ENCODE measurements around the gene SHC2. TPM values are rescaled to one million over a fixed set of nuclear protein-coding genes. Genes with fewer than 3 reads are reported as not detected.
"Not testable (repeated sequence)": the region's sequence is repeated elsewhere in the genome, so short reads cannot be mapped to it uniquely, and the experiment has no call there.

SHC2 gene
- total RNA-seq, 1 donor from 2014 or later, result 5.1 TPM

DNA sequence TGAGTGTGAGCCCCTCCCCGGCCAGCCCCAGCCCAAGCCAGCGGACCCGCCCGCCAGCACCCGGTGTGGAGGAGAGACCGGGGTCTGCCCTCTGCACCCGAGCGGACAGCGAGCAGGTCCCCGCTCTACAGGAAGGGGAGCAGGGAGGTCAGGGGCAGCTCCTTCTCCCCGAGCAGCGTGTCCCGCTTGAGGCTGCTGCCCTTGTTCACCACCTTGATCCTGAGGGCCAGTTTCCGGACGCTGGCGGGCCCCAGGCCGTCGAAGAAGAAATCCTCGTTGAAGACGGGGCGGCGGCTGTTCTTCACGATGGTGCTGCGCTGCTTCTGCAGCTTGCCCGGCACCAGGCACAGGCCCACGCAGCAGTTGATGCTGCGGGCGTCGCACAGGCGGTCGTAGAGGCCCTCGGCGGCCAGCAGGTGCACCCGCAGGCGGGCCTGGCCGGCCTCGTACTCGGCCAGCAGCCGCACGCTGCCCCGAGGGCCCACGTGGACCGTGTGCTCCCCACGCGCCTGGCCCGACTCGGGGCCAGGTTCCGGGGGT is 53.8 kb downstream of the SHC2 start:
- DNase-seq (ENCODE audit: low read depth), result no peak

DNA sequence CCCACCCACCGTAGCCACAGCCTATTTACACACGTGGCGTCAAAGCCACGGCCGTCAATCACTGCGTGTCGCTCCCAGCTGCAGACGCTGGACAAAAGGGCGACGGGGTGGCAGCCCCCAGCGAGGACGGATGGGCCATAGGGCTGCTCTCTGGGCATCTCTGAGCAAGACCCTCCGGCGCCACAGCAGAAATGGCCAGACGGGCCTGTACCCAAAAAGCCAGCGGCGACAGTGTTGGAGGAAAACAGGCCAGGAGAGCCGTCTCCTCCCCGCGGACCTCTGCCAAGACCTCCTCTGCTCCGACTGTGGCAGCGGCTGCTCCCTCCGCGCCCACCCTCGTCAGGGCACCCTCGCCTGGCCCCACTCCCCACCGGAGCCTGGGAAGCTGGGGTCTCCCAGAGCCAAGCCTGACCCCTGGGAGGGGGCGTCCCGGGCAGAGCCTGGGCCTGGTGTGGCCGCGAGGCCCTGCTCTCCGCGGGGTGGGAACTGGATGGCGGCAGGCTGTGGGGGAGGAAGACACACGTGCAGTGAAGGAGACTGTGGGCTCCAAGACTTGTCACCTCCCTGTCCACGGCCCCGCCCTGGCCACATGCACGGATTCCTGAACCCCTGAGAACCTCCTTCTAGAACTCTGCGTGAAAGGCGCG is 54.6 kb downstream of the SHC2 start:
- DNase-seq (ENCODE audit: low read depth), result no peak

DNA sequence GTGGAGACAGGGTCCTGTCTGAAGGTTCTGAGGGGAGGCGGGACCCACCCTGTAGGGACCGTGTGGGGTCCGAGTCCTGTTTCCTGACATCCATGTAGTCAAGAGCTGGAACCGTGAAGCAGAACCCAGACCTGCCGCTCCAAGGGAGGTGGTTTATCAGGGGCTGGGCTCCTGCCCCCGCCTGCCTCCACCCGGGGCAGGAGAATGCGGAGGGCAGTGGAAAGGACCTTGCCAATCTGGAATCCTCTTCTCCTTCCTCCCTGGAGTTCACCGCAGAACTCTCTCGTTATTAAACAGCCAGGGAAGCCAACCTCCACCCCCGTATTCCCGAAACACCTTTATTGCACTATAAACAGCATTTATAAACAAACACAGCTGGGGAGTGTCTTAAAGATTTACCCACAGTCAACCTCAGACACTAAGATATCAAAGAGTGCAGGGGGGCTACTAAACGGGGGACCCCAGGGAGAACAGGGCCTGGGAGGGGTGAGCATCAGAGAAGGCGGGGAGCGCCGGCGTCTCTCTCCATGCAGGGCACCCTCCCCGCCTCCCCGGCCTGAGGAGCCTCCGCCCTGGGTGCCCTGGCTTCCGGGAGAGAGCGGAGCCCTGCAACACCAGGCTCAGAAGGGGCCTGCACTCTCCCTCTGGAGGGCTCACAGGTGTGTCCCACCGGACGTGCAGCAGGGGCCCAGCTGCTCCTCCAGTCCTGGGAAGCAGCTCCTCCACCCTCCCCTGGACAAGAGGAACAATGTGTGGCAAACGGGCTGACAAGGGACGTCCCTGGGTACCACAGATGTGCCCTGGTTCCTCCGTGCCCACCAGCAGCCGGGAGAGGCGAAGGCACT is 55.5 kb downstream of the SHC2 start:
- peak; percentile 45 for DNase-seq (ENCODE audit: low read depth)

DNA sequence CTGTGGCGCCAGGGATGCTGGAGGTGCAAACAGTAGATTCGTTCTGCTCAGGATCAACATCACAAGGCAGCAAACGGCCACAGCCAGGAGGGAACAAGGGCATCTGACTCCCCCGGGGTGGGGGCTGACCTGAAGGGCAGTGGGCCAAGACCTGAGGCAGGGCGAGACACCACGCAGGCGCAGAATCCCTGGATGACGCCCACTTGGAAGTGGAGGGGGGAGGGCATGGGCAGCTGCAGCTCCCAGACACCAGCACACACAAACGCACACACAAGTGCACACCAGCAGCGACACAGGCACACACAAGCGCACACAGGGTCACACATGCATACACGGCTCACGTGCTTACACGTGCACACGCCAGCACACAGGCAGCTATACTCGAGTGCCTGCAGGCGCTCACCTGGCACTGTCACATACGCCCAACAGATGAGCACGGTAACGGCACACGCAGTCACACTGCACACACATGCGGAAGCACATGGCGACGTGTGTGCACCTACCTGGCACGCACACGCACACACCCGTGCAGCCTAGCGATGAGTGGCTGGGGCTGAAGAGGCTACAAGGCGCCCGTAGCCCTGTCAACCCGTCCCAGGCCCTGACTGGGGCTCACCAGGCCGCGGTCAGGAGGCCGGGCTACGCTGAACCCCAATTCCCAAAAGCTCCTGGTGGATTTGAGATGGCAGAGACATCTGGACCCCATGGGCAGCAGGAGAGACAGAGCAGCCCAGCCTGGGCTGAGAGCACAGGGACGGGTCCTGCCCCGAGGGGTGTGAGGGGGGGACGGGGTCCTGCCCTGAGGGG is 57.4 kb downstream of the SHC2 start:
- no peak for DNase-seq (ENCODE audit: low read depth)

DNA sequence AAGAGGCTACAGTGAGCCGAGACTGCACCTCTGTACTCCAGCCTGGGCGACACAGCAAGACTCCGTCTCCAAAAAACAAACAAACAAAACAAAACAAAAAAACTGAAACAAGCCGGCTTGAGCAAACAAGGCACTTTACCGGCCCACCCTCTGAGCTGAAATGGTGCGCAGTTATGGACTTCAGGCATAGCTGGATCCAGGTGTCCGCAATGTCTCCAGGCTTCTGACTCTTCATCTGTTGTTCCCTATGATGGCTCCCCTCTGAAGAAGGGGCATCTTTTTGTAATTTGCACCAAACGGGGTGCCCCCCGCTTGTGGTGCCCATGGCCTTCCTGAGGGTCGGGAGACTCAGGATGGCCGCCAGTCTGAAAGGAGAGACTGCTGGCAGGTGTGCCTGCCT is 58.0 kb downstream of the SHC2 start:
- no peak for DNase-seq (ENCODE audit: low read depth)

DNA sequence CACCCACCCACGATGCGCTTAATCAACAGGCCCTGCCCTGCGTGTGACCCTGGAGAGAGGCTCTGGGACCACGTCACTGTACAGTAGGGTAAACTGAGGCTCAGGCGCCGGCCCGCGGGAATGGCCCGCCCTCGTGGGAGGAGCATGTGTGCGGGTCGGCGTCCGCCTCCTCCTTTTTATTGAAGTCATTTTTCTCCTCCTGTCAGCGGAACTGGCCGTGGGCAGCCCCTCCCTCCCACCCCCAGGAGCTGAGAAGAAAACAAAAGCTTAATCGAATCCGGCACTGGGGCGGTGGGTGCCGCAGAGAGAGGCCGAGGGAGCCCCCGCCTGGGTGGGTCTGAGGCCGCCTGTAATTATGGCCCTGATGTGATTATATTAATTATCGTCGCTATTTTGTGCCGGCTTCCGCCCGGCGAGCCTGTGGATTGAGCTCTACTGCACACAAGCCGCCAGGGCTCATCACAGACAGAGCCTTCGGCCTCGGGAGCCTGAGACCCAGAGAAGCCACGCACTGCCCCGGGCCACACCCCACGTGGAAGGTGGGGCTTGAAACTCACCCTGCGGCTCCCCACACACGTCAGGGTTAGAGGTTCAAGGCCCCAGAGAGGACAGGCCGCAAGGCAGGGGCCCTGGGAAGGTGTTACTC is 58.8 kb downstream of the SHC2 start:
- no peak for DNase-seq (ENCODE audit: low read depth)

DNA sequence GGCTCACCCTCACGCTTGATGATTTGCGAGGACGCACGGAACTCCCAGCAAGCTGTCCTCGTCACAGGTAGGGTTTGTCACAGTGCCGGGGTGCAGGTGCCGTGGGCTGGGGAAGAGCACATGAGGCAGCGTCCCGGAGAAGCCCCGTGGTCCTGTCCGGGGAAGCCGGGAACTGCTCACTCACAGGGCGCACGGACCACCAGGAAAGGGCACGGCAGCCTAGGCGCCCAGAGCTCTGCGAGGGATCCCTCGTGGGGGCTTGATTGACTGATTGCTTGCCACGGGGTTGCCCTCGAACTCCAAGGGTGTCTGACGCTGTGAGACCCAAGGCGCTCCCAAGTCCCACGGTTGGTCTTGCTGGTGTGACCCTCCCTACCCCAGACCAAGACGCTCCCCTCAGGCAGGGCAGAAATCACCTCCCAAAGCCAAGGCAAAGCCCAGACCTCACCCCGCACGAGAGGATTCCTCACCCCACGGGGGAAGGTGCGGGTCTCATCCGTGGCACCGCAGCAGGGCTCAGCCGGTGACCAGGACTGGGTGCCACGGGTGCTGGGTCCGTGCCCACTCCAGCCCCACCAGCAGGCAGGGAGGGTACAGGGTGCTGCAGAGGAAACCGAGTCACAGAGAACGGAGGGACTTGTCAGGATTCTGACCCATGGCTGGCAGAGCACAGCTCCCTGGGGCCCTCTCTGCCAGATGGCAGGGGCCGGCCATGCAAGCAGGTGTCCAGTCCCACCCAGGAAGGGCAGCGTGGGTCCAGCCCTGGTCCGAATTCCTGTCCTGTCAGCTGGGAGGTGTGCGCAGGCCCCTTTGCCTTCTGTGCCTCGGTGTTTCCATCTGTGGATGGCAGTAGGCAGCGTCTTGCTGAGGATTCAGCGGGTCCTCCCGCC is 59.6 kb downstream of the SHC2 start:
- DNase-seq (ENCODE audit: low read depth), result no peak

DNA sequence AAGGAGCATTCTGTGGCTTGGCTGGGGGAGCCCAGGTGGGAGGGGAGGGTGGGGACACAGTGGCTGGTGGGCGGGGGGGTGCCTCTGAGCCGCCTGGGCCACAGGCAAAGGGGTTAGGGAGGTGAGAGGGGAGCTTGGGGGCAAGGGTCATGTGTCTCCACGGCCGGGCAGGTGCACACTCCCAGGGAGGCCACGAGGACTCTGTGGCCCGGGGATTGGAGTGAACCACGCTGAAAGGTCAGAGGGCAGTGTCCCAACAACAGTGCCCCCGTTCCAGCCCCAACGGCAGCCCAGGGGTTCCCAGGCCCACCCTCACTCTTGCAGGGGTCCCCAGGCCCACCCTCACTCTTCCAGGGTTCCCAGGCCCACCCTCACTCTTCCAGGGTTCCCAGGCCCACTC is 61.5 kb downstream of the SHC2 start:
- DNase-seq (ENCODE audit: low read depth), result no peak

DNA sequence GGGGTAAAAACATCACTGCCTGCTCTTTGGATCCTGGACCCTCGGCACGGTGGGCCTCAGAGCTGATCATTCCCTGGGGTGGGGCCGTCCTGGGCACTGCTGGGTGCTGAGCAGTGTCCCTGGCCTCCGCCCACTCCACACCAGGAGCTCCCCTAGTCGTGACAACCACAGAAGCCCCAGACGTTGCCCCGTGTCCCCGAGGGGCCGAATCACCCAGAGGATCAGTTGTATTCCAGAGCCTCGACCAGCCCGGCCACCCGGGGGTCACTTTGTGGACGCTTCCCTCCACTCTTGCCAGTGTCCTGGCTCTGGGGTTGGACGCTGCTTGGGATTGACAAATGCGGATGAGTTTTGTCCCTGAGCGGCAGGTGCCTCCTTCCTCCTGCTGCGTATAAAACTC is 62.1 kb downstream of the SHC2 start:
- no peak for DNase-seq (ENCODE audit: low read depth)

DNA sequence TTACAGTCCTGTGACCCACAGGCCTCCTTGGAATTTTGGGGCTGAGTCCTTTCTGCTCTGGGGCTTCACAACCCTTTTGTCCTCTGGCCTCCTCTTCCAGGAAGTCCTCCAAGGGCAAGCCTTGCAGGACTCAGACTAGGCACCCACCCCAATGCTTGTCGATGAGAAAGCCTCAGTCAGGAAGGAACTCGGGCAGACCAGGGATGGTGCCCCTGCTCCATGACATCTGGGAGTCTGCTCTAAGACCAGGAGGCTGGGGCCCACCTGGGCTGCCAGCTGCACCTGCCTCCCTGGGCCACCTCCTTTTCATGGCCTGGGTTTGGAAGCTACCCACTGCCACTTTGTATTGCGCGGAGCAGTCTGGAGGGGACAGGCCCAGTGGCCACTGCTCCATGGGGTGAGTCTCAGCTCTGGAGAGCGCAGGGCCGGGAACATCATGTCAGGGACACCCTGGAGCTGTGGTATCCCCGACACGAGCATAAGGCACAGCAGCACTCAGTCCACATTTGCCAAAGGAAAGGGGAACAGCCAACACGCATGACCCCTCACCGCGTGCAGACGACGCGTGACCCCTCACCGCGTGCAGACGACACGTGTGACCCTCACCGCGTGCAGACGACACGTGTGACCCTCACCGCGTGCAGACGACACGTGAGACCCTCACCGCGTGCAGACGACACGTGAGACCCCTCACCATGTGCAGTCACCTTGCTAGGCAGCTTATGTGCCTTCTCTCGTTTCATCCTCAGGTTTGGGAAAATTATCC is 62.7 kb downstream of the SHC2 start:
- no peak for DNase-seq (ENCODE audit: low read depth)

DNA sequence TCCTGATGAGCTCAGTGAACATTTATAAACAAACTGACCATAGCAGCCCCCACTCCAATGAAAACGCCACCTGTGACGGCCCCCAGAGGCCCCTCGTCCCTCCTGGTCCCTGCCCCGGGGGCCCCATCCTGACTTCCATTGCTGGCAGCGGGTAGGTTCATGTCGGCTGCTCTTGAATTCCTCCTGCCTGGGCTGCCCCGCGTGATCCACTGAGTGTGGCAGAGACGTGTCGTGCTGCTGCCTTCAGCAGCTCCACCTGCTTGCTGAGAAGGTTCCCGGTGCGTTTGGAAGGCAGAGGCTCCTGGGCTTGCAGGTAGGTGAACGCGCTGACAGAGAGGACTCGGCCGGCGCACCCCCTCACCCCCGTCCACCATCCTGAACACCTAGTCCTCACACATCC is 63.5 kb downstream of the SHC2 start:
- DNase-seq (ENCODE audit: low read depth), result no peak

DNA sequence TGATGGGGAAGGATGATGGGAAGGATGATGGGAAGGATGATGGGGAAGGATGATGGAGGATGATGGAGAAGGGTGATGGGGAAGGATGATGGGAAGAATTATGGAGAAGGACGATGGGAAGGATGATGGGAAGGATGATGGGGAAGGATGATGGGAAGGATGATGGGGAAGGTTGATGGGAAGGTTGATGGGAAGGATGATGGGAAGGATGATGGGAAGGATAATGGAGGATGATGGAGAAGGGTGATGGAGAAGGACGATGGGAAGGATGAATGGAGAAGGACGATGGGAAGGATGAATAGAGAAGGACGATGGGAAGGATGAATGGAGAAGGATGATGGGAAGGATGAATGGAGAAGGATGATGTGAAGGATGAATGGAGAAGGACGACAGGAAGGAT is 65.4 kb downstream of the SHC2 start:
- DNase-seq (ENCODE audit: low read depth), result no peak

DNA sequence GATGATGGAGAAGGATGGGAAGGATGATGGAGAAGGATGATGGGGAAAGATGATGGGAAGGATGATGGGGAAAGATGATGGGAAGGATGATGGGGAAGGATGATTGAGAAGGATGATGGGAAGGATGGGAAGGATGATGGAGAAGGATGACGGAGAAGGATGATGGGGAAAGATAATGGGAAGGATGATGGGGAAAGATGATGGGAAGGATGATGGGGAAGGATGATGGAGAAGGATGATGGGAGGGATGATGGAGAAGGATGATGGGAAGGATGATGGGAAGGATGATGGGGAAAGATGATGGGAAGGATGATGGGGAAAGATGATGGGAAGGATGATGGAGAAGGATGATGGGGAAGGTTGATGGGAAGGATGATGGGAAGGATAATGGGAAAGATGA is 66.0 kb downstream of the SHC2 start:
- DNase-seq (ENCODE audit: low read depth), result not testable (repeated sequence)

DNA sequence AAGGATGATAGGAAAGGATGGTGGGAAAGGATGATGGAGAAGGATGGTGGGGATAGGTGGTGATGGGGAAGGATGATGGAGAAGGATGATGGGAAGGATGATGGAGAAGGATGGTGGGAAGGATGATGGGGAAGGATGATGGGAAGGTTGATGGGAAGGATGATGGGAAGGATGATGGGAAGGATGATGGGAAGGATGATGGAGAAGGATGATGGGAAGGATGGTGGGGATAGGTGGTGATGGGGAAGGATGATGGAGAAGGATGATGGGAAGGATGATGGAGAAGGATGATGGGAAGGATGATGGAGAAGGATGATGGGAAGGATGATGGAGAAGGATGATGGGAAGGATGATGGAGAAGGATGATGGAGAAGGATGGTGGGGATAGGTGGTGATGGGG is 67.3 kb downstream of the SHC2 start:
- DNase-seq (ENCODE audit: low read depth), result not testable (repeated sequence)

DNA sequence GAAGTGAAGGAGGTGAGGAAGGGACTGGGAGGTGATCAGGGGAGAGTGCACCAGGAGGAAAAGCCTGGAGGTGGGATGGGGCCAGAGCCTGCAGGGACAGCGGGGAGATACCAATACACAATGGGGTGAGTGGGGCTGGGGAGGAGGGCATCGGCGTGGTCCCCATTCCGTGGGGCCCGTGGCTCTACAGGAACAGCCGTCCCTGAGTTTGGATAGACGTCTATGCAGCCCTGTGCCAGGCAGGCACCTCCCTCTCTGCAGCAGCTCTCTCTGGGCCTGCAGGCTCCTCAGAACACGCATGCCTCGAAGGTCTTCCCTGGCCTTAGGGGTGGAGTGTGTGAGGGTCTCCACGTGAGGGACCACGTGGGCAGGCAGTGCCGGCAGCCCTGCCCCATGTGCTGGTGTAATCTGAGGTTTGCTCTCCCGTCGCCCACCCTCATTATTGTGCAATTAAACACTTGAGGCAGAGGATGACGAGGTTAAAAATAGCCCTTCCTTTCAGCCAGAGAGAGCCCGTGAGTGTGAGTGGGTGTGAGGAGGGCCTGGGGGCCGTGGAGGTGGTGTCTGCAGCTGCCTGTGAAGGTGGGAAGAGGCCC is 68.4 kb downstream of the SHC2 start:
- DNase-seq (ENCODE audit: low read depth), result no peak

DNA sequence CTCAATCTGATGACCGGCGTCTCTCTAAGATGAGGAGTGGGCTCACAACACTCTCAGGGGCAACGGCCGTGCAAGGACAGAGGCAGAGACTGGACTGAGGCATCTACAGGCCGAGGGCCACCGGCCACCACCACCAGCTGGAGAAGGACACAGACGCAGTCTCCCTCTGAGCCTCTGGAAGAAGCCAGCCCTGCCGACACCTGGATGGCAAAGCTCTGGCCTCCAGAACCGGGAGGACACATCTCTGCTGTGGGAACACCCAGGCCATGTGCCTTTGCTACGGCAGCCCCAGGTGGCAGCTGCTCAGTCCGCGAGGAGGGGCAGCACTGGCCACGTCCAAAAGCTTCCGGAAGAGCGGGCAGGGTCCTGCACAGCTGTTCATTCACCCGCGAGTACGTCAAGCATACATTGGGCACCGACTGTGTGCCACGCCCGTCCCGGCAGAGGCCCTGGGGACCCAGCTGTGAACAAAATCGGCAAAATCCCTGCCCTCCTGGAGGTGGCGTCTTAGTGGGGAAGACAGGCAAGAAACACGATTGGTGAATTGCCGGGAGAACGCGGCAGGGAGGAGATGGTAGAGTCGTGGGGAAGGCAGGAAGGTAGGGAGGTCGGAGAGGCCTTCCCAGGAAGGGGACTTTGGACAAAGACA is 69.0 kb downstream of the SHC2 start:
- DNase-seq (ENCODE audit: low read depth), result no peak

DNA sequence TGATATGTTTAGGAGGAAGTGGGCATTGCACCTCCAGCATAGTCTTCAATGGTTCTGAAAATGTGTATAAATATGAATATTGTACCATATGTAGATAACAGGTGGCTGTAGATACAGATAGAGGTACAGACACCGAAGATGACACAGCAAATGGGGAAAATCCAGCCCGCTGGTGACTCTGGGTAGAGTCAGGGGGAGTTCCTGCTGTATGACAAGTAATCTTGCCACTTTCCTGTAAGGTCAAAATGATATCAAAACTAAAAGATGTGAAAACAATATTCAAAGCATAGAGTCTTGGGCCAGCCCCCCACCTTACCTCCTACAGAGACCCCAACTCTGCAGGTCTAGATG is 69.7 kb downstream of the SHC2 start:
- no peak for DNase-seq (ENCODE audit: low read depth)

DNA sequence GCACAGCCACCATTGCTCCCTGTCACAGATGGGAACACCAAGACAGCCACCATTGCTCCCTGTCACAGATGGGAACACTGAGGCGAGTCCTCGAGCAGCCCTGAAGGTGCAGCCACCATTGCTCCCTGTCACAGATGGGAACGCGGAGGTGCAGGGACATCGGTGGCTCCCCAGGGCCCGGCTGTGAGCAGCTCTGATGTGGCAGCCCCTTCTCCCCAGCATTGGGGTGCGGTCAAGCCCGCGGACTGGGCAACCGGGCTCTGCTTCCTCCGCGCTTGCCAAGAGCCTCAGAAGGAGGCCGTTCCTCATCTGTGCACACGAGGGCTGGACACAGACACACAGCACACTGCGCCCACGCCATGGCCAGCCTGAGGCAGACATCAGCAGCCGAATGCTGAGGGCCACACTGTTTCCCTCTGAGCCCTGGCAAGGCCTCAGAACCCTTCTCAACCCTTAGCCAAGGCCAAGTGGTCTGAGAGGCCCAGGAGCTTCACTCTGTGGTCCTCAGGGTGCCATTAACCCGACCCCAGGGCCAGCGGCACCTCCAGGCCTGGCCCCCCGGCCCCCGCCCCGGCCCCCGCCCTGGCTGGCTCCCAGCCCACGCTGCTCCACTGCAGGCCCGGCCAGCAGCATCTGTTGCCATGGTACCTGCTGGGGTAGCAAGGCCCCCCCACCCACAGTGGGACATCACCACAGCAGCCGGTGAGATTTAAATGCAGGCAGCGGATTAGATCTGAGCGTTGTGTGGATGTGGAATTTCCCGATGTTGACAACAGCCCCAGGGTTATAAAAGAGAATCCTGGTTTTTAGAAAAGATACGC is 70.2 kb downstream of the SHC2 start:
- DNase-seq (ENCODE audit: low read depth), result no peak

Data from renal cortical epithelial cell (primary cell).